ENCODE data around the gene SWT1. TPM values are rescaled to one million over a fixed set of nuclear protein-coding genes. Genes with fewer than 3 reads are reported as not detected.

Gene SWT1
- total RNA-seq, 1 experiment from 2014 or later: 2.1 TPM

GRCh38 chr1:185305419-185305818 is 148.5 kb downstream of the SWT1 start:
- H3K36me3 ChIP-seq (ENCODE audit: control insufficient read depth, insufficient read depth, low read length): peaks cover 67% of the 10 kb centered on the region
- H3K4me1 ChIP-seq (ENCODE audit: control insufficient read depth, insufficient read depth, low read length): no peaks in the 10 kb centered on the region
- no peak for TF ChIP-seq CTCF (IDR thresholded peaks at IDR 0.05)
- no peak for TF ChIP-seq TCF7L2 (IDR thresholded peaks at IDR 0.05; ENCODE audit: low read depth, low read length)
- no peak for TF ChIP-seq POLR2AphosphoS5 (IDR thresholded peaks at IDR 0.05; ENCODE audit: low read depth, low read length)
- no TSS peak for BruUV-seq (replicated peaks)
- POLR2A ChIA-PET: interaction anchor here (0.6 kb wide), 1 partner anchor 57 kb away, joined by 10 read pairs; no protein-coding TSS in a partner anchor
- CTCF ChIA-PET: no interaction called here
- ATAC-seq (no peak), DNase-seq (ENCODE audit: low read depth, low spot score) (no peak)
- no peaks in the 10 kb centered on the region for H3K9me3 ChIP-seq (ENCODE audit: control insufficient read depth, insufficient read depth, low read depth, low read length)
- no peak overlapping the region for H3K27ac ChIP-seq (ENCODE audit: low read length)
- intact Hi-C loops (cut with micrococcal nuclease; ENCODE audit: unreplicated experiment) (no loop called here), in situ Hi-C loops (cut with HindIII; ENCODE audit: low pct_unique_long_range_greater_than_20kb, low sequenced_read_pairs) (no loop called here)
- H3K27me3 ChIP-seq (ENCODE audit: control insufficient read depth, insufficient read depth, low read length): no peaks in the 10 kb centered on the region
- no peak overlapping the region for H3K4me3 ChIP-seq (ENCODE audit: low read depth in 2 of 2, low read length in 2 of 2)

- intact Hi-C loops (cut with micrococcal nuclease; ENCODE audit: unreplicated experiment) (no loop called here), in situ Hi-C loops (cut with HindIII; ENCODE audit: low pct_unique_long_range_greater_than_20kb, low sequenced_read_pairs) (no loop called here)
- Histone ChIP-seq H3K27ac (ENCODE audit: low read length) (no peak overlapping the region), H3K4me1 (ENCODE audit: control insufficient read depth, insufficient read depth, low read length) (peaks cover 5% of the 10 kb centered on the region), H3K9me3 (ENCODE audit: control insufficient read depth, insufficient read depth, low read depth, low read length) (no peaks in the 10 kb centered on the region), H3K27me3 (ENCODE audit: control insufficient read depth, insufficient read depth, low read length) (no peaks in the 10 kb centered on the region), H3K36me3 (ENCODE audit: control insufficient read depth, insufficient read depth, low read length) (peaks cover 49% of the 10 kb centered on the region), H3K4me3 (ENCODE audit: low read depth in 2 of 2, low read length in 2 of 2) (no peak overlapping the region)
- ATAC-seq (no peak), DNase-seq (ENCODE audit: low read depth, low spot score) (no peak)
- CTCF ChIA-PET: no interaction called here
- TF ChIP-seq SIN3A (IDR thresholded peaks at IDR 0.05; ENCODE audit: borderline replicate concordance, insufficient read depth, low read depth, low read length) (no peak), TCF7L2 (IDR thresholded peaks at IDR 0.05; ENCODE audit: low read depth, low read length) (no peak), REST (IDR thresholded peaks at IDR 0.05; ENCODE audit: insufficient read depth in 1 of 2, low read depth in 2 of 2, low read length in 1 of 2) (no peak), POLR2AphosphoS5 (IDR thresholded peaks at IDR 0.05; ENCODE audit: low read depth, low read length) (no peak), CTCF (IDR thresholded peaks at IDR 0.05) (no peak)
- BruUV-seq (replicated peaks): no TSS peak
- POLR2A ChIA-PET: no interaction called here
Observed at GRCh38 chr1:185308126-185308525, 151.2 kb downstream of the SWT1 start.

Measured in Panc1 (cell line).